Activated CD8-positive, alpha-beta memory T cell treated with anti-CD3 and anti-CD28 coated beads for 36 hours (primary cell): Measurements from ENCODE around the gene NDUFAF7. TPM values are rescaled to one million over a fixed set of nuclear protein-coding genes. Genes with fewer than 3 reads are reported as not detected.
"Not testable (repeated sequence)": the region's sequence is repeated elsewhere in the genome, so short reads cannot be mapped to it uniquely, and the experiment has no call there.

ENCODE experiments used
- CTCF ChIA-PET: fragments of 350-600 bp; sonication (Branson Sonifier 250); formaldehyde crosslinking; loops from one replicate; lab custom pipeline; 2021; ENCODE audit warnings: antibody characterized with exemption; lab: Charles Lee
- POLR2A ChIA-PET: fragments of 350-600 bp; sonication (Branson Sonifier 250); formaldehyde crosslinking; loops from one replicate; lab custom pipeline; 2021; ENCODE audit warnings: antibody characterized with exemption; lab: Charles Lee
- total RNA-seq, 2 experiments: library from RNA; stranded (reverse); gene quantifications; one replicate each; pipeline ENCODE4 v1.2.3, GENCODE V29; 2021

Gene NDUFAF7
- total RNA-seq, 2 experiments from 2014 or later, result 20.7 to 20.8 TPM

DNA sequence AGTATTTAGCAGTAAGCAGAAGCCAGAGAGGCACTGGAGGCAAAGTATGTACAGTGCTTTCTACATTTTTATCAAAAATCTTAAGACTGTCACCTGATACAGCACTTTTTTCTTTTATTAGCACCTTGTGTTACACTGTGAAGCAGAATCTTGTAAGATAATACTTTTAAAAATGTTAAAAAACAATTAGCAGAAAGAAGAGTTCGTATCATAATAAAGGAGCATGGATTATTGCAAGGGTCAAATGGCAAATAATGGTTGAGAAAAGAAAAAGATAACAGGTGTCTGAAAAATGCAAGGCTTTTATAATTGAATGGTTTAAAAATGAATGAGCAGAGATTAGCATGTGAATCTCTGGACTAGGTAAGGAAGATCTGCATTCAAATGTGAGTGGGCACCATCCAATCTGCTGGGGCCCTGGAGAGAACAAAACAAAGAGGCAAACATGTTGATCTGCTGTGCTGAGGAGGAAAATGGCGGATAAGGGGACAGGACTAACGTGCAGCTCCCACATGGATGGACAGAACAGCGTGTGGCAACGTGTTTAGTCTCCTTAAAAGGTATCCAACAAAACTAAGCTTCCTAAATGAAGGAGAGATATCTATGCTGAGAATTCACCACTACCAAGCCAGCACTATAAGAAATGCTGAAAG is 25.6 kb upstream of the NDUFAF7 start:
- POLR2A ChIA-PET, result interaction anchor here (0.6 kb wide), 1 partner anchor 121 kb away, joined by 4 read pairs; the partner anchor contains the start of genes GPATCH11 and HEATR5B
- CTCF ChIA-PET, result no interaction called here

DNA sequence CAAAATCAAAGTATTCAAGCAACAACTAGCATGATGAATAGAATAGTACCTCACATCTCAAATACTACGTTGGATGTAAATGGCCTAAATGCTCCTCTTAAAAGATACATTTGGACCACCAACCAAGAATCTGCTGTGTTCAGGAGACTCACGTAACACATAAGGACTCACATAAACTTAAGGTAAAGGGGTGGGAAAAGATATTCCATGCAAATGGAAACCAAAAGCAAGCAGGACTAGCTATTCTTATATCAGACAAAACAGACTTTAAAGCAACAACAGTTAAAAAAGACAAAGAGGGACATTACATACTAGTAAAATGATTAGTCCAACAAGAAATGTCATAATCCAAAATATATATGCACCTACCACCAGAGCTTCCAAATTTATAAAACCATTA is 24.7 kb upstream of the NDUFAF7 start:
- CTCF ChIA-PET, result not testable (repeated sequence)
- POLR2A ChIA-PET, result interaction anchor here (0.6 kb wide), 1 partner anchor 122 kb away, joined by 4 read pairs; the partner anchor contains the start of genes GPATCH11 and HEATR5B

DNA sequence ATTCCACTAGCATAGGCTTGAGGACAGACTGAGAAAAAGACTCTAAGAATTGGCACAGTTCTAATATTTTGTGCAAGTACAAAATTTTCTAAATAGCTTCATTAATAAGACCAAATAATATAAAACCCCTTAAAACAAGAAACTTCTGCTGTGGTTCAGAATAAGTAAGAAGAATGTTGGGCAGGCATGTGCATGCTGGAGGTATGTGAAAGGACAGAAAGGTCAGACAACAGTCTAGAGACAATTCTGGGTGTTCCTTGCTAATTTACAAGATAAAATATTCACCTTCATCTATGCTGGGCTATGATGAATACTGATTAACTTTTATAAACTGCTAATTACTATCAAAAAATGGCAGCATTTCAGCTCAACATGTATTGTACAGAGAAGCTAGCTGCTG is 20.2 kb upstream of the NDUFAF7 start:
- ChIA-PET POLR2A (interaction anchor here (0.8 kb wide), 1 partner anchor 9 kb away, joined by 4 read pairs; no protein-coding TSS in a partner anchor), CTCF (no interaction called here)

DNA sequence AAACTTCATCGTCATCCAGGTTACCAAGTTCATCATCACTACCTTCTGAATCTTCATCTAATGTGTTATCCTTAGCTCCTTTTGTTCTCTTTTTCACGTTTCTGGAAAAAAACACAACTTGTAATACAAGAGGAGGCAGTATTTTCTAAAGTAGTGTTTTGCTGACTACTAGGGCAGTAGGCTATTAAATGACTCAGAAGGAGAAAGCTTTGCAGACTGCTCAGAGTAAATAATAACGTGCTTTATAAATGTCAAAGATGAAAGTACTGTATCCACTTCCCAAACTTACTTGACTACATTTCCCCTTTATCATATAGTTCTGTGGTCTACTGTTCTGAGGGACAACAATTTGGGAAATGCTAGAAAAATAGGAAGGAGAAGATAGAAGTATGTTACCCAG is 19.5 kb upstream of the NDUFAF7 start:
- ChIA-PET POLR2A (interaction anchor here (0.8 kb wide), 1 partner anchor 9 kb away, joined by 4 read pairs; no protein-coding TSS in a partner anchor), CTCF (no interaction called here)

DNA sequence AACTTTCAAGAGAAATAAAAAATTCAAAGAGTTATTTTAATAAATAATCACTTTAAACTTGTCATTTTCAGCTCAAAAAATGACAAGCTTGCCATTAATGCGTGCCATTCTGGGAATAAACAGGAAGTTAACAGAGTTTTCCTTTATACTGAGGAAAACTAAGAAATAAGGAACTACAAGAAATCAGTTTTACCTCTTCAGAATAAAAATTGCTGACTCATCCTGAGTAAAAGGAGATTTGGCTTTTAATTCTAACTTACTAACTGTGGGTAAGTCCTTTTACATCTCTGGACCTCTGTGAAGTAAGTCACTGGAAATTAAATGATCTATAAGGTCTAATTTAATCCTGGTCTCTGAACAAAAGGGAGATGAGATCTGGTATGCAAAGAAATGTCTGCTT is 16.2 kb upstream of the NDUFAF7 start:
- POLR2A ChIA-PET, result no interaction called here
- CTCF ChIA-PET, result interaction anchor here (1.5 kb wide), 1 partner anchor 17 kb away, joined by 4 read pairs; the partner anchor contains the start of genes CEBPZ and NDUFAF7

DNA sequence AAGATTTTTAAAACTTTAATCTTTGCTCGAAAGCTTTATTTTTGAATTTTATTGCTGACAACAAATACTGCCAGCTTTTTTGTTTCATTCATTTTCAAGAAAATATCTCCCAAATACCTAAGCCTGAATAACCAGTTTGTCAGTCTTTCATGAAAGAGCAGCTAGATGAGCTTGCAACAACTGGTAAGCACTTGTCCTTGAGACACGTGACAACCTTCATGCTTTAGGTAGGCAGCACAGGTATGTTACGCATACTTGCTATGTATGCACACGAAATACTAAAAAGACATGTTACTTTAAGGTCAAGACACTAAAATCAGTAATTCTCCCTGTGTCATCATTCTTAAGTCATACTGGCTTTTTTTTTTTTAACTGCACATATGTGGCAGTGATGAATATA is 12.4 kb upstream of the NDUFAF7 start:
- CTCF ChIA-PET, result no interaction called here

DNA sequence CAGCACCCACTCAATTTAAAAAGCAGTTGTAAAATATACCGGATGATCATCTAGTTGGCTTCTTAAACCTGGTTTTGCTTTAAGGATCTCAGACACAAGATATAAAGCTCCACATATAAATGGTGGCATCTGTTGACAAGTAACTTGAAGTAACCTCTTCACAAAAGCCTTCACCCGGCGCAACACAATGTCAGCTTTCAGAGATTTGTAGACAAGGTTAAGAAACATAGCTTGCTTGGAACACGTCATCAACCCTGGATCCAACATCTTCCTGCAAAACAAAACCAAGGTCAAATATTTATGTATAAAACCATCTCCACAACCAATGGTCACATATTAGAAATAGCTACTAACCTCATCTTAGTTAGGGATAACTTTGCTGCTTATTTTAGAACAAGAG is 8.3 kb upstream of the NDUFAF7 start:
- ChIA-PET POLR2A (interaction anchor here (0.6 kb wide), 1 partner anchor 29 kb away, joined by 3 read pairs; no protein-coding TSS in a partner anchor), CTCF (interaction anchor here (1.3 kb wide), 1 partner anchor 9 kb away, joined by 3 read pairs; the partner anchor contains the start of genes CEBPZ and NDUFAF7)

More for the DNA sequence above, 12.4 kb upstream of the NDUFAF7 start:
- POLR2A ChIA-PET, result interaction anchor here (0.8 kb wide), 1 partner anchor 22 kb away, joined by 4 read pairs; the partner anchor contains the start of gene CEBPZOS

DNA sequence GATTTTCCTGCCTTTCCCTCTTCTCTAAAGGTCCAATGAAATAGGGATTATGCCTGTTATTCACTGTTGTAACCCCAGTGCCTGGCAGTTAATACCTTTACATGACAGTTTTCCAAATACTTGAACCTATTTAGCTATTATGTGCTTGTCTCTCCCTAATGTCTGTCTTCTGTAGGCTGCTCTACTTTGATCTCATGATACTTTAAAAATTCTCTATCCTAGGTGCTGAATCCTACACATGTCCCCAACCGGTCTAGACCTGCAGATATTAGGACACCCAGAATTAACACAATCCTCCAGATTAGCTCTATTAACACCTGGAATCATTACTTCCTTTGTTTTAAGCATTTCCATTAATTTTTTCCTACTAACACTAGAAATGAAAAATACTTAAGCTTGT is 7.4 kb upstream of the NDUFAF7 start:
- ChIA-PET POLR2A (no interaction called here), CTCF (no interaction called here)

DNA sequence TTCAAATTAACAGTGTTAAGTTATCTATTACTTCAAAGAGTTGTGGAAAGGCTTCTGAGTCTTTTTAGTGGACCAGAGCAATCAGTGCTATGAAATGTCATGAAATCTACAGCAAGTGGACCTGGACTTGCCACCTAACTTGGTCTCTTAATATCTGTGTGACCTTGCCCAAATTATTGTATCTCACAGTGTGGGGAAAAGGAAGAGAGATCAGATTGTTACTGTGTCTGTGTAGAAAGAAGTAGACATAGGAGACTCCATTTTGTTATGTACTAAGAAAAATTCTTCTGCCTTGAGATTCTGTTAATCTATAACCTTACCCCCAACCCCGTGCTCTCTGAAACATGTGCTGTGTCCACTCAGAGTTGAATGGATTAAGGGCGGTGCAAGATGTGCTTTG is 6.3 kb upstream of the NDUFAF7 start:
- POLR2A ChIA-PET, CTCF ChIA-PET: not testable (repeated sequence)

DNA sequence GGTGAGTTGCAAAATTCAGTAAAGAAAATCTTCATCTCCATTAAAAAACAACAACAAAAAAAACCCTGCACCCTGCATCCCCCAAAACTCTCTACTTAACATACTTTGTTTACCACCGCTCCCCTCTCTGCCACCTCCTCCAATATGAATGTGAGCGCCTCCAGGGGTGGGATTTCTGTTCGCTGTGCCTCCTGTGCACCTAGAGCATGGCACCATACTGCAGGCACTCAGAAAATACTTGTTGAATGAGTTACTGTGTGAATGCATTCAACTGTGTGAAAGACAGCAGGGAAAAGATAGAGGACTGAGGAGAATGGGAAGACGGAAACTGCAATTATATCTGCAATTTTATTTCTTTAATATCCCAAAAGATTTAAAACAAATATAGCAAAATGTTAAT is 4.6 kb upstream of the NDUFAF7 start:
- ChIA-PET CTCF (no interaction called here), POLR2A (no interaction called here)

DNA sequence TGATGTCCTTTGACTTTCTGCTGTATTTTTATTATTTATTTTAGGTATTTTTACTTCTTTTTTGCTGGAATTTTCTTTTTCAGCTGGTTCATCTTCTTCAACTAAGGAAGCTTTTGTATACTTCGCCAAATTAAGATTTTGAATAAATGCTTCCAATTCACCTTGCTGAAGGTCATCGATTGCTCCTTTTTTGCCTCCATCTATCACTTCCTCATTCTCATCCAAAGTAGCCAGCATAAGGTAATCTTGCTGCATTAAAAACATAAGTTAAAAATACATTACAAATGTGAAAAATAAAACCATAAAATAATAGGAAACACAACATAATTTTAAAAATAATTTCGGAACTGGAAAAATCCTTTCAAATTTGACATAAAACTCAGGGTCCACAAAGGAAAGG is 2.7 kb upstream of the NDUFAF7 start:
- ChIA-PET POLR2A (no interaction called here), CTCF (no interaction called here)

DNA sequence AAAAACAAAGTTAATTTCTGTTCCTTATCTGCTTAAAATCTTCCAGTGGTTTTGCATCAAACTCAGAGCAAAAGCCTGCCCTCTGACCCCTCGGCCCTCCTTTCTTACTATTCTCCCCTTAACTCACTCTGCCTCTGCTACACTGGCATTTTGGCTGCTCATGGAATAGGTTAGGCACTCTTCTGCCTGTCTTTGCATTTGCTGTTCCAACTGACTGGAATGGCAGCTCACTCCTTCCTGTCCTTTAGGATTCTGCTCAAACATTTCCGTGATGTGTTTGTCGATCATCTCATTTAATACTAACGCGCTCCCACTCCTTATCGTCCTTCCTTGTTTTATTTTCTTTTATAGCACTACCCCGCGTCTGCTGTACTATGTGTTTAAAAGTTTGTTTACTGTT is 877 bp upstream of the NDUFAF7 start:
- ChIA-PET CTCF (no interaction called here), POLR2A (no interaction called here)

DNA sequence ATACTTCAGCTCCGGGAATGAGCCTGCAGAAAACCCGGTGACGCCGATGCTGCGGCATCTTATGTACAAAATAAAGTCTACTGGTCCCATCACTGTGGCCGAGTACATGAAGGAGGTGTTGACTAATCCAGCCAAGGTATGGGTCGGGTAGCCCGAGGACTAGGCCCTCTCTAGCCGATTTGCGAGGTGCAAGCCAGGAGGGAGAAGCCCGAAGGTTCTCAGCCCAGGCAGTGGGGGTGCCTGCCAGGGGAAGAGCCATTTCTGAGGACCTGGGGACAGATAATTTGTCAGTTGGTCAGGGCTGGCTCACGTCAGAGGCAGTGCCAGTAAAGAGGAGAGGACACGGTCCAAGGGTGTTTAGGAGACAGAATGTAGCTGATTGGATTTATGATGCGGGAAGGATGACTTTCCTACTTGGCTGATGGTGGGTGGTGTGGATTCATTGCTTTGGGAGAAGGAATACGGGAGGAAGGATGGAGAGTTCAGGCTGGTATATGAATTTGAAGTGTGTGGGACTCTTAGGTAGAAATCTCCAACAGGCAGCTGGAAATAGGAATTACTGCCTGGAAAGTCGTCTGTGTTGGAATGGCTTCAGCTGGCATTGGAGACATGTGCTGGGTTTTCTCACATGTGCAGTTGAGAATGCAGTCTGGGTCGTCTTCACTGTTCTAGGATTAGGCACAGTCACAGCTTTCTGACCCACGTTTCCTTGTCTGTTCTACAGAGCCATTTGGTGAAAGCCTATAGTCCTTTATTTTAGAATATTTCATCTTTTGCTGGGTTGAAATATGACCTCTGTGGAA is 874 bp downstream of the NDUFAF7 start:
- ChIA-PET POLR2A (interaction anchor here (0.6 to 1.5 kb wide), 6 partner anchors 8 to 393 kb away, joined by 3 to 5 read pairs (median 4); partner anchors contain the start of gene EIF2AK2), CTCF (interaction anchor here (1.3 to 1.5 kb wide), 4 partner anchors 10 to 78 kb away, joined by 3 to 4 read pairs (median 4); no protein-coding TSS in a partner anchor)

DNA sequence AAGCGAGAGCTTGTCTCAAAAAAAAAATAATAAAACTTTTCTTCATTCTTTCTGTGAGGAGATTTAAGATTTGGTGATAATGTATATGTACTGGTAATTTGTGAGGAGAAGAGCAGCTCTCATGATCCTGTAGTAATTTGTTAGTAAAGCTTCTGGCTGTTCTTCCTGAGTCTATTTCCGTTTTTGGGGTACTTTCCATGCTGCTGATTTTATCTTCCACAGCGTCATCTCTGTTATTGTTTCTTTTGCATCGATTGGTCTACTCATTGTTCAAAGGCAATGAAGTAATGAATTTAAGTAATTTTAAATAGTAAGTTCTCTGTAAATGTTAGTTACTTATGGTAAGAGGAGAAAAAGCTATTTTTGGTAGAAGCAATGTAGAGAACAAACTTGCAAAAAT is 12.0 kb downstream of the NDUFAF7 start:
- CTCF ChIA-PET, result no interaction called here
- POLR2A ChIA-PET, result interaction anchor here (0.6 to 1.3 kb wide), 2 partner anchors 11 to 77 kb away, joined by 3 to 14 read pairs; partner anchors contain the start of genes CEBPZ and NDUFAF7

DNA sequence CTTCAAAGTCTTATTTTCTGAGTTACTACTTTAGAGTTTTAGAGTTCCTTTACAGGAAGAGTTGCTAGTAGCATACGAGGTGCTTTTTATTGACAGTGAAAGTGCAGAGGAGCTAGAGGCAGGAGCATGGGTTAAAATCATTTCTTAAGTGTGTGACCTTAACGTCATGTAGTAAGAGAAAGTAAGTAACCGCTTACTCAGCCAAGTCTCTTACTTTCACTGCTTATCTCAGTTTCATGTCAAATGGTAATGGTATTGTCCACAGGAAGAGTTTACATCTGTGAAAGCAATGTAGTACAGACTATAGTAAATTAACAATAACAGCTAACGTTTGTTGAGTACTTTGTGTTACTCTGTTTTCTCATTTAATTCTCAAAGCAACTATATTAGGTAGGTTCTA is 12.6 kb downstream of the NDUFAF7 start:
- ChIA-PET POLR2A (interaction anchor here (1.3 kb wide), 1 partner anchor 12 kb away, joined by 3 read pairs; the partner anchor contains the start of genes CEBPZ and NDUFAF7), CTCF (no interaction called here)

DNA sequence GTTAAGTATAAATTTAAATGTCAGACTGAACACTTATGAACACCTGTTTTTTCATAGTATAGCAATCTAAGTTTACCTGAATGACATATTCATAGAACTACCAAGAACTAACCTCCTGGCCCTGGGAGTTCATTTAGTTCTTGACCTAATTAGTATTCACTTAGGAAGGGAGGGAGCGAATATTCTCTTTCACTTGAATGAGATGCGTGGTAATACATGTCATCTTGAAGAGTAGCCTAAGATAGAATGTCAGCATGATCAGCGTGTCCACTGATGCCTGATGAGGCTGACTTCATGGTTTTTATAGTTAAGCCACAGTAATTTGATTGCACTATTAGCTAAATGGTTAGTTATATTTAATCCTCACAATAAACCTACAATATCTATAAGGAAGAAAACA is 13.3 kb downstream of the NDUFAF7 start:
- ChIA-PET POLR2A (interaction anchor here (1.3 kb wide), 1 partner anchor 13 kb away, joined by 3 read pairs; the partner anchor contains the start of genes CEBPZ and NDUFAF7), CTCF (no interaction called here)

DNA sequence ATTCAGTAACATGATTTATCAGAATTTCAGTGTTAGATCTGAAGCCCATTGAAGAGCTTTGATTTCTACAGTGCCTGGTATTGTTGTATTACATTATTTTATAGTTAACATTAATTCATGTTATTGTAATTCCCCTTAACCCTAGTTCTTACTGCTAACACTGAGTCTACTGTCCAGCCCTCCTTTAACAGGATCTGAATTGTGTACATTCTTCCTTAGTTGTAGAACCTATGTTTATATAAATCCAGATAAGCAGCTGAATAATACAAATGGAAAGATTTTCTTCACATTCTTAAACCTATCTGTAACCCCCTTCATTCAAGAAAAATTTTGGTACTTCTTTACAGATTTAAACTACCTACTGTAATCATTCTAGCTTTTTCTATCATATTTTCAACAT is 14.7 kb downstream of the NDUFAF7 start:
- CTCF ChIA-PET, result interaction anchor here (0.5 kb wide), 1 partner anchor 13 kb away, joined by 5 read pairs; no protein-coding TSS in a partner anchor
- POLR2A ChIA-PET, result interaction anchor here (1.0 kb wide), 1 partner anchor 14 kb away, joined by 4 read pairs; the partner anchor contains the start of genes CEBPZ and NDUFAF7

DNA sequence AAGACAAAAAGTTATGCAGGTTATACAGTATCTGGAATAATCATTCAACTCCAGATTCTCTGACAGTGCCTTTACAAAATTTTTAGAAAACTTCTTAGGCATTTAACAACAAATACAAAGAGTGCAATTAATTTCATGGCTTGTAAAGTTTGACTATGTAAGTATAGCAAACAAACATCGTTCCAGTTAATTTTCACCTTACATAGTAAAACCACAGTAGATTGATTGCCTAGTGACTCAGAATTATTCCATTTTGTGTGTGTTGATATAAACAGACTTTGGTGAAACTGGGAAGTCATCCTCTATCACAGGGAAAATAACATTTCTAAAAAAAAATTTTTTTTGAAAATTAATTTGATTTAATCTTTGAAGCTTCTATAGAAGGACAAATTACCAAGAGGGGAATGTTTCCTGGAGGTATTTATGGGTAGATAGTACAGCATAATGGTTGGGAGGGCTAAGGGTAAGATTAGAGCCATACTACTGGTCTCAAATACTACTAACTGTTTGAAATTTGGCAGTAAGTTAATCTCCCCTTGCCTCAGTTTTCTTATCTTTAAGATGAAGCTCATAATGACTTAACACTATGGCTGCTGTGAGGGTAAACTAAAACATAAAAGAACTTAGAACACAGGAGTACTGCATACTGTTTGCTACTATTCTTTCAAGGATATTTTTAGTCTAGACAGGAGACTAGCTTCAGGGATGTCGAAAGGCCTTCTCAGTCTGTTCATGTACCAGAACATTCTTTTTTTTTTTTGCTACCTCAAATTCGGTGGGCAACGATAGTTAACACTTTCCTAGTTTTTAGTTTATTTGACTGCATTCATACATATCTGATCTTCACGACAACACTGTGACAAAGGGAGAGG is 19.6 kb downstream of the NDUFAF7 start:
- ChIA-PET CTCF (no interaction called here), POLR2A (no interaction called here)

DNA sequence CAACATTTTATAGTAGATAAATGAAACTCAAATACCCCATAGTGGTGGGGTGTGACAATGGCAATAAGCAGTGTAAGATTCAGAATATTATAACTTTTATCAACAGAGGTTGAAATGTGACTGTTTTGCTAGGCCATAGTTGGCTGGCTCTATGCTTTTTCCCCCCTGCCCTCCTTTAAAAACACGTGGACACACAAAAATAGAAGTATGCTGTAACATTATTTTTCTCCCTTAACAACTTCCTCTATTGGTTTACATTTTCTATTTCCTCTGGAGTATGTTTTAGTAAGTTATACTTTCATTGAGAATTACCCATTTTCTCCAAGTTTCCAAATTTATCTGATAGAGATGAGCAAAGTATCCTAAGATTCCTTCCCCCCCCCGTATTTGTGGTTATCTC is 31.1 kb downstream of the NDUFAF7 start:
- POLR2A ChIA-PET, result no interaction called here
- CTCF ChIA-PET, result no interaction called here
